Right lobe of liver (tissue), 6 donors: ENCODE data around the gene HDAC4. TPM values are rescaled to one million over a fixed set of nuclear protein-coding genes. Genes with fewer than 3 reads are reported as not detected.

Experiments used
- ATAC-seq, 4 donors: fragments of 200-7000 bp; cut with Tn5 transposase; one replicate each; pipeline ENCODE4 v1.9.1; 2020; ENCODE audit warnings: mild to moderate bottlenecking in 4 of 4, moderate library complexity in 4 of 4
- DNase-seq, 3 donors: peaks; one replicate each; pipeline ENCODE4 v3.0.0-alpha.2; 2020
- H3K27ac ChIP-seq, 3 donors: fragments of 200-600 bp; one replicate each; pipeline ENCODE4 v1.8.0; 2022
- H3K27me3 ChIP-seq, 2 donors: fragments of 200-600 bp; one replicate each; pipeline ENCODE4 v1.8.0; 2022
- H3K36me3 ChIP-seq, 4 donors: fragments of 200-600 bp; sonication (generic) in 1 of 4; one replicate each; pipeline versions ENCODE4 v1.5.1 to v1.8.0; 2017 to 2022; ENCODE audit warnings: control low read depth in 1 of 4
- H3K4me1 ChIP-seq, 4 donors: fragments of 200-600 bp; sonication (generic) in 1 of 4; one replicate each; pipeline versions ENCODE4 v1.5.1 to v1.8.0; 2017 to 2022; ENCODE audit warnings: control low read depth in 1 of 4
- H3K4me3 ChIP-seq, 3 donors: fragments of 200-600 bp; one replicate each; pipeline ENCODE4 v1.8.0; 2022
- H3K9me3 ChIP-seq, 4 donors: fragments of 200-600 bp; sonication (generic) in 1 of 4; one replicate each; pipeline versions ENCODE4 v1.5.1 to v1.8.0; 2017 to 2022; ENCODE audit warnings: control low read depth in 1 of 4
- CTCF ChIP-seq, 4 donors: fragments of 200-600 bp in 3 of 4; fragments of 450-650 bp in 1 of 4; IDR thresholded peaks; one replicate each; pipeline versions ENCODE4 v1.5.1 to v1.8.0; 2016 to 2022; ENCODE audit warnings: antibody characterized with exemption in 4 of 4, mild to moderate bottlenecking in 2 of 4
- POLR2A ChIP-seq: fragments of 450-650 bp; IDR thresholded peaks from one replicate; pipeline ENCODE4 v1.6.1; 2017; ENCODE audit warnings: antibody characterized with exemption, mild to moderate bottlenecking
- WGBS: methylation state at CpG from one replicate; pipeline ENCODE4 v1.1.6; 2018; ENCODE audit warnings: low coverage, low lambda C conversion rate; ENCODE audit not compliant: insufficient coverage; ENCODE audit errors: missing lambda C conversion rate; 5-methylcytosine and 5-hydroxymethylcytosine counted together
- intact Hi-C, 2 donors: fragments of 100-400 bp; cut with DNase I; formaldehyde crosslinking; loops; one replicate each; pipeline versions ENCODE4 v1.11.2 to v1.14.1; 2022
- total RNA-seq, 6 experiments: library from RNA; depleted of rRNA in 2 of 6; stranded (reverse); fragments of >200 nt in 2 of 6; fragmentation: NEBNext Ultra II Directional in 3 of 6; extraction: Animal tissue kit (Norgen Biotek cat#: 25700) in 3 of 6; gene quantifications; one replicate each; pipeline versions ENCODE4 v1.1.0 to v1.2.4, GENCODE V29; 2016 to 2023
- donor health status: DM: no; HTN: yes; CAD: no.
- donor health status: DM: no; HTN: no; CAD: no.
- donor health status: DM: no; HTN: no; CAD: no.
- donor health status: DM: no; HTN: yes; CAD: no.
- donor health status: DM: no; HTN: yes; CAD: no.

The HDAC4 gene
- total RNA-seq, 6 experiments from 2014 or later, result 8.9 to 22.4 (median 14.7) TPM

GRCh38 chr2:239184968-239185903 lies 215.6 kb downstream of the HDAC4 start:
- WGBS, result 100% methylated on average over 1 of the region's 14 CpGs
- H3K4me3 ChIP-seq, result no peak overlapping the region
- intact Hi-C loops, result no loop called here
- no peak overlapping the region for H3K27ac ChIP-seq
- no peaks in the 10 kb centered on the region for H3K9me3 ChIP-seq
- TF ChIP-seq CTCF (IDR thresholded peaks at IDR 0.05), result no peak
- no peak for TF ChIP-seq POLR2A
- H3K27me3 ChIP-seq, result no peaks in the 10 kb centered on the region
- peaks cover 0 to 11% (median 6%) of the 10 kb centered on the region in 4 donors for H3K36me3 ChIP-seq
- ATAC-seq (no peak), DNase-seq (peak in 1 of 3 donors; percentile 36)
- no peaks in the 10 kb centered on the region for H3K4me1 ChIP-seq

- Histone ChIP-seq H3K4me3 (no peak overlapping the region), H3K4me1 (no peaks in the 10 kb centered on the region), H3K36me3 (peaks cover 0 to 5% (median 1%) of the 10 kb centered on the region in 4 donors), H3K27me3 (no peaks in the 10 kb centered on the region), H3K27ac (no peak overlapping the region), H3K9me3 (no peaks in the 10 kb centered on the region)
- TF ChIP-seq CTCF (IDR thresholded peaks at IDR 0.05) (no peak), POLR2A (no peak)
- DNase-seq, result peak in 1 of 3 donors; percentile 23
- intact Hi-C loops, result no loop called here
- WGBS, result no CpG with 5 or more reads among the region's 2 CpGs
- ATAC-seq, result no peak
Measured at GRCh38 chr2:239184179-239184578, 216.6 kb downstream of the HDAC4 start.

GRCh38 chr2:239182981-239183791 lies 217.6 kb downstream of the HDAC4 start:
- DNase-seq (peak in 2 of 3 donors; percentile 44 to 45), ATAC-seq (no peak)
- WGBS, result 92% methylated on average over 16 of the region's 23 CpGs
- H3K4me3 ChIP-seq, result no peak overlapping the region
- no peak overlapping the region for H3K27ac ChIP-seq
- no peaks in the 10 kb centered on the region for H3K27me3 ChIP-seq
- TF ChIP-seq POLR2A (no peak), CTCF (IDR thresholded peaks at IDR 0.05) (no peak)
- peaks cover 0 to 5% (median under 1%) of the 10 kb centered on the region in 4 donors for H3K36me3 ChIP-seq
- intact Hi-C loops, result no loop called here
- H3K9me3 ChIP-seq, result no peaks in the 10 kb centered on the region
- H3K4me1 ChIP-seq, result no peaks in the 10 kb centered on the region

GRCh38 chr2:239181903-239182581 lies 218.8 kb downstream of the HDAC4 start:
- DNase-seq (peak in 1 of 3 donors; percentile 31), ATAC-seq (no peak)
- TF ChIP-seq POLR2A (no peak), CTCF (IDR thresholded peaks at IDR 0.05) (no peak)
- Histone ChIP-seq H3K9me3 (no peaks in the 10 kb centered on the region), H3K4me1 (no peaks in the 10 kb centered on the region), H3K27ac (no peak overlapping the region), H3K27me3 (no peaks in the 10 kb centered on the region), H3K36me3 (peaks cover 0 to 5% (median under 1%) of the 10 kb centered on the region in 4 donors), H3K4me3 (no peak overlapping the region)
- intact Hi-C loops, result no loop called here
- WGBS, result 54% methylated on average over 4 of the region's 15 CpGs
